NB4 (cell line): Measurements from ENCODE around the gene VSIG10L.

Experiments used
- DNase-seq: peaks from one replicate; pipeline ENCODE4 v3.0.0; 2010; ENCODE audit warnings: low read depth
- H3K4me3 ChIP-seq: one replicate; pipeline ENCODE4 v1.5.1; 2011; ENCODE audit warnings: mild to moderate bottlenecking, low read depth, low read length, moderate library complexity
- CTCF ChIP-seq: IDR thresholded peaks from one replicate; pipeline ENCODE4 v1.5.1; 2012; ENCODE audit warnings: low read depth, low read length
- MAX ChIP-seq: IDR thresholded peaks from 2 replicates; pipeline ENCODE4 v1.6.1; 2011; ENCODE audit warnings: low read depth, low read length
- MYC ChIP-seq: IDR thresholded peaks from 2 replicates; pipeline ENCODE4 v1.6.1; 2011; ENCODE audit warnings: low read depth, low read length
- POLR2A ChIP-seq: IDR thresholded peaks from 2 replicates; pipeline ENCODE4 v1.6.1; 2011; ENCODE audit warnings: mild to moderate bottlenecking; ENCODE audit not compliant: insufficient read length; ENCODE audit errors: extremely low read depth

VSIG10L gene

GRCh38 chr19:51294211-51294976, 47.5 kb downstream of the VSIG10L start:
- TF ChIP-seq MYC (no peak), POLR2A (no peak), MAX (no peak), CTCF (no peak)
- H3K4me3 ChIP-seq: no peak overlapping the region
- peak; percentile 16 for DNase-seq

GRCh38 chr19:51293571-51294210, 48.2 kb downstream of the VSIG10L start:
- TF ChIP-seq MAX: no peak
- TF ChIP-seq POLR2A: no peak
- TF ChIP-seq MYC: no peak
- TF ChIP-seq CTCF: no peak
- DNase-seq: no peak
- no peak overlapping the region for H3K4me3 ChIP-seq

GRCh38 chr19:51292971-51293370, 49.0 kb downstream of the VSIG10L start:
- TF ChIP-seq CTCF (no peak), MYC (no peak), POLR2A (no peak)
- H3K4me3 ChIP-seq: no peak overlapping the region
- DNase-seq: no peak

GRCh38 chr19:51289635-51290034, 52.3 kb downstream of the VSIG10L start:
- DNase-seq: no peak
- TF ChIP-seq CTCF (no peak), MYC (no peak), POLR2A (no peak), MAX (no peak)
- H3K4me3 ChIP-seq: no peak overlapping the region

- DNase-seq: no peak
- H3K4me3 ChIP-seq: no peak overlapping the region
- TF ChIP-seq MYC (no peak), CTCF (no peak)
Observed at GRCh38 chr19:51285682-51286081, 56.3 kb downstream of the VSIG10L start.

- TF ChIP-seq CTCF (no peak), MAX (no peak), POLR2A (no peak), MYC (no peak)
- DNase-seq: no peak
- no peak overlapping the region for H3K4me3 ChIP-seq
Observed at GRCh38 chr19:51282335-51282734, 59.6 kb downstream of the VSIG10L start.
